Esophagus muscularis mucosa (tissue), 4 donors: Measurements from ENCODE around the gene ASB18. TPM values are rescaled to one million over a fixed set of nuclear protein-coding genes. Genes with fewer than 3 reads are reported as not detected.

Source experiments
- DNase-seq: peaks from one replicate; pipeline ENCODE4 v3.0.0-alpha.2; 2017; ENCODE audit errors: extremely low spot score
- H3K27ac ChIP-seq, 4 donors: fragments of 200-600 bp; sonication (generic); replicated peaks in 1 of 4; 1 replicate in 3 of 4; 2 replicates in 1 of 4; pipeline ENCODE4 v1.5.1; 2016 to 2019; ENCODE audit warnings: mild to moderate bottlenecking in 1 of 4
- H3K27me3 ChIP-seq, 4 donors: fragments of 200-600 bp; sonication (generic); one replicate each; pipeline versions ENCODE4 v1.5.1 to v1.6.0; 2016 to 2019
- H3K36me3 ChIP-seq, 4 donors: fragments of 200-600 bp; sonication (generic); one replicate each; pipeline ENCODE4 v1.5.1; 2016 to 2019
- H3K4me1 ChIP-seq, 4 donors: fragments of 200-600 bp; sonication (generic); one replicate each; pipeline ENCODE4 v1.5.1; 2016 to 2019
- H3K4me3 ChIP-seq, 4 donors: fragments of 200-600 bp; sonication (generic); 1 replicate in 2 of 4; 2 replicates in 2 of 4; pipeline ENCODE4 v1.5.1; 2016 to 2019; ENCODE audit warnings: mild to moderate bottlenecking in 4 of 4, moderate library complexity in 1 of 4
- H3K9me3 ChIP-seq, 4 donors: fragments of 200-600 bp; sonication (generic); 1 replicate in 3 of 4; 2 replicates in 1 of 4; pipeline ENCODE4 v1.5.1; 2016 to 2019
- EP300 ChIP-seq: sonication (generic); formaldehyde crosslinking; IDR thresholded peaks from one replicate; pipeline ENCODE4 v1.6.1; 2017; ENCODE audit warnings: antibody characterized with exemption
- POLR2A ChIP-seq: fragments of 450-650 bp; IDR thresholded peaks from one replicate; pipeline ENCODE4 v1.6.1; 2017; ENCODE audit warnings: antibody characterized with exemption, moderate library complexity, mild to moderate bottlenecking, low read depth
- POLR2AphosphoS5 ChIP-seq, 2 donors: sonication (generic); formaldehyde crosslinking; IDR thresholded peaks; one replicate each; pipeline ENCODE4 v1.6.1; 2017; ENCODE audit warnings: antibody characterized with exemption in 2 of 2
- WGBS: methylation state at CpG from one replicate; pipeline ENCODE4 v1.1.5; 2018; 5-methylcytosine and 5-hydroxymethylcytosine counted together
- intact Hi-C: fragments of 100-400 bp; cut with DNase I; formaldehyde crosslinking; loops from one replicate; pipeline ENCODE4 v1.15.1; 2023
- total RNA-seq, 4 donors: library from RNA; depleted of rRNA; stranded (reverse); fragments of >200 nt; gene quantifications; one replicate each; pipeline versions ENCODE4 v1.1.0 to v1.2.1, GENCODE V29; 2016
- TF ChIP-seq, protein P1 (sequence below), 3 experiments: fragments of 200-600 bp in 2 of 3; fragments of 450-650 bp in 1 of 3; sonication (generic) in 2 of 3; IDR thresholded peaks; one replicate each; pipeline ENCODE4 v1.5.1; 2017 to 2019; ENCODE audit warnings: antibody characterized with exemption in 3 of 3, mild to moderate bottlenecking in 2 of 3, moderate library complexity in 1 of 3

The ASB18 gene
- total RNA-seq, 4 donors from 2014 or later = not detected

DNA sequence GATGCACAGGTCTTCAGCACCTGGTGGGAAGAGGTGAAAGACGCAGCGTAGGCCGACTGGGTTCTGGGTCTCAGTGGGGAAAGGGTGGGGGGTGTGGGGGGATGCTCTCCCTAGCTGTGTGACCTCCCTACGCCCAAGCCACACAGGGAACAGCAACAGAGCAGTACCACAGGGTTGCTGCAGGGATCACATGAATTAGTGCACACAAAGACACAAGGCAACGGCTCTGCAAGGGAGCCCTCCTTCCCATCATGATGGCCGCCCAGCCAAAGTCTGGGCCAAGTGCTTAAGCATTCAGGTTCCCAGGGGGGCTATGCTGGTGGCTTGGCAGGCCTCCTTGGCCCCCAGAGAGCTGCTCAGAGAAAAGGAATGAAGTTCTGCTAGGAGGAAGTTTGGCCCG lies 67.8 kb downstream of the ASB18 start:
- no peak for TF ChIP-seq EP300
- no peak for TF ChIP-seq POLR2AphosphoS5 (IDR thresholded peaks at IDR 0.05)
- TF ChIP-seq POLR2A = no peak
- TF ChIP-seq, protein P1, sequence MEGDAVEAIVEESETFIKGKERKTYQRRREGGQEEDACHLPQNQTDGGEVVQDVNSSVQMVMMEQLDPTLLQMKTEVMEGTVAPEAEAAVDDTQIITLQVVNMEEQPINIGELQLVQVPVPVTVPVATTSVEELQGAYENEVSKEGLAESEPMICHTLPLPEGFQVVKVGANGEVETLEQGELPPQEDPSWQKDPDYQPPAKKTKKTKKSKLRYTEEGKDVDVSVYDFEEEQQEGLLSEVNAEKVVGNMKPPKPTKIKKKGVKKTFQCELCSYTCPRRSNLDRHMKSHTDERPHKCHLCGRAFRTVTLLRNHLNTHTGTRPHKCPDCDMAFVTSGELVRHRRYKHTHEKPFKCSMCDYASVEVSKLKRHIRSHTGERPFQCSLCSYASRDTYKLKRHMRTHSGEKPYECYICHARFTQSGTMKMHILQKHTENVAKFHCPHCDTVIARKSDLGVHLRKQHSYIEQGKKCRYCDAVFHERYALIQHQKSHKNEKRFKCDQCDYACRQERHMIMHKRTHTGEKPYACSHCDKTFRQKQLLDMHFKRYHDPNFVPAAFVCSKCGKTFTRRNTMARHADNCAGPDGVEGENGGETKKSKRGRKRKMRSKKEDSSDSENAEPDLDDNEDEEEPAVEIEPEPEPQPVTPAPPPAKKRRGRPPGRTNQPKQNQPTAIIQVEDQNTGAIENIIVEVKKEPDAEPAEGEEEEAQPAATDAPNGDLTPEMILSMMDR (IDR thresholded peaks at IDR 0.05) = no peak
- Histone ChIP-seq H3K9me3 (no peaks in the 10 kb centered on the region), H3K36me3 (peaks cover 0 to 6% (median 0%) of the 10 kb centered on the region in 4 donors), H3K27ac (no peak overlapping the region), H3K4me1 (no peaks in the 10 kb centered on the region), H3K27me3 (no peaks in the 10 kb centered on the region), H3K4me3 (no peak overlapping the region)
- intact Hi-C loops = no loop called here
- no peak for DNase-seq
- 80% methylated on average over 7 of the region's 7 CpGs for WGBS

DNA sequence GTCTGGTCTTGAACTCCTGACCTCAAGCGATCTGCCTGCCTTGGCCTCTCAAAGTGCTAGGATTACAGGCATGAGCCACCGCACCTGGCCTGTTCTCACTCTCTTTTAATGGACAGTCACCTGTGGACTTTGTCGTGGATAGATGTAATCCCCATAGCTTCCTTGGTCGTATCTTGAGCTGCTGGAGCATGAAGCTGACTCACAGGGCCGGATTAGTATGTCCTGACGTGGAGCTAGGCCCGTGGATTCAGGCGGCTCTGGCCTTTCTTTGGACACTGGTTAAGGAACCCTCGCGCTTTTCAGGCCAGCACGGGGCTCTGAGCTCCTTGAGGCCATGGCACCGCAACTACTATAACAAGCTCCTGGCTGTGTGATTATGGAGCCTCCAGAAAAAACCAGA lies 68.5 kb downstream of the ASB18 start:
- intact Hi-C loops = no loop called here
- DNase-seq = no peak
- Histone ChIP-seq H3K4me3 (no peak overlapping the region), H3K4me1 (no peaks in the 10 kb centered on the region), H3K36me3 (peaks cover 0 to 6% (median 0%) of the 10 kb centered on the region in 4 donors), H3K9me3 (no peaks in the 10 kb centered on the region), H3K27me3 (no peaks in the 10 kb centered on the region), H3K27ac (no peak overlapping the region)
- no peak for TF ChIP-seq POLR2AphosphoS5 (IDR thresholded peaks at IDR 0.05)
- TF ChIP-seq POLR2A = no peak
- TF ChIP-seq, protein P1 (IDR thresholded peaks at IDR 0.05) = no peak
- no peak for TF ChIP-seq EP300
- WGBS = 94% methylated on average over 12 of the region's 12 CpGs

DNA sequence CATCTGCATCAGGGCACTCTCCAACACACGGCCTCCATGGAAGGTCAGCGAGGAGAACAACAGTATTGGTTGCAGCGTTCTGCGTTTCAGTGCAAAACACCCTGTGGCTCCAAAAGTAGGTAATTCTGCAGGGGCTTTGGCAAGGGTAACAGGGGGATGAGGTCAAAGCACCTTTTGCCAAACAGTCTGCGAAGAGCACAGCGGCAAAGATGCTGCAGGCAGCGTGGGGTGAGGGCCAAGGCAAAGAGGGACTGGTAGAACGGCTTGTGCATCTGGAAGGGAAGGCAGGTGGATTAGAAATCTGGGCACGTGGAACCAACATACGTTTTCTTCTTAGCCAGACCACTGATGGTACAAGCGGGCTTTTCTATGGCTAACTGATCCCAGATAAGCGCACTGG lies 69.4 kb downstream of the ASB18 start:
- Histone ChIP-seq H3K4me1 (no peaks in the 10 kb centered on the region), H3K27me3 (no peaks in the 10 kb centered on the region), H3K4me3 (no peak overlapping the region), H3K36me3 (peaks cover 0 to 6% (median 0%) of the 10 kb centered on the region in 4 donors), H3K9me3 (no peaks in the 10 kb centered on the region), H3K27ac (no peak overlapping the region)
- intact Hi-C loops = no loop called here
- TF ChIP-seq EP300 = no peak
- no peak for TF ChIP-seq POLR2A
- TF ChIP-seq POLR2AphosphoS5 (IDR thresholded peaks at IDR 0.05) = no peak
- TF ChIP-seq, protein P1 (IDR thresholded peaks at IDR 0.05) = no peak
- 86% methylated on average over 12 of the region's 12 CpGs for WGBS
- no peak for DNase-seq

DNA sequence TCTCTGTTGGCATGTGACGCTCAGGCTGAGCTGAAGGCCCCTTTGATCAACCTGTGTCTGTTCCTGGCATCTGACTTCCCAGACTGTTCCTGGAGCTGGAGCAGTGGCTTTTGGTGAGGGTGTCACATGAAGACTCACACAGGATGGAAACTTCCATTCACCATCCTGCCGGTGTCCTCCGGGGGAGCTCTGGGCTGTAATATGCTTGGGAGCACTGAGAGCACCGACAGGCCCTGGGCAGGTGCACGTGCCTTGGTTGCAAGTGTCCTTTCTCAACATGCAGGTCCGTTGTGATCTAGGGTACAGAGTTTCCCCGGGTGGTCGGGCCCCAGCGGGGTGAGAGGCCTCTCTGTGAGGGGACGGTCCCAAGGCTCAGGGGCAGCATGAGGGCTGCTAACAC lies 71.2 kb downstream of the ASB18 start:
- Histone ChIP-seq H3K9me3 (no peaks in the 10 kb centered on the region), H3K27me3 (peaks cover 0 to 5% (median 0%) of the 10 kb centered on the region in 4 donors), H3K4me1 (no peaks in the 10 kb centered on the region), H3K4me3 (no peak overlapping the region), H3K27ac (no peak overlapping the region), H3K36me3 (peaks cover 0 to 6% (median 0%) of the 10 kb centered on the region in 4 donors)
- TF ChIP-seq POLR2AphosphoS5 (IDR thresholded peaks at IDR 0.05) = no peak
- intact Hi-C loops = no loop called here
- WGBS = 84% methylated on average over 10 of the region's 10 CpGs
- DNase-seq = no peak

DNA sequence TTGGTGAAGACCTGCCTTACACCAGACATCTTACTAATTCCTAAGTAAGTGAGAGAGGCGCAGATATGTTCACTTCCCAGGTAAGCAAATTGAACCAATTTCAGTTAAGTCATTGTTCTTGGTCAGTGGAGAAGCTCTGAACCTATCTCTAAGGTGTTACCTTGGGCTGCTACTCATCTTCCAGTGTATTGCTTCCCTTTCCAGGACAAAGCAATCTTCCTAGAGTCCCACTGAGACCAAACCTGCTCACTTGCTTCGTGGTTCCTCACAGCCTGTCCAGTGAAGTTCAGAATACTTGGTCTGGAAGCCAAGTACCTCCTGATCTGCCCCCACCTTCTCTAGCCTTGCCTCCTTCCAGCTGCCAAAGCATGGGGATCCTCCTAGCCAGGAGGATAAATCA lies 73.5 kb downstream of the ASB18 start:
- Histone ChIP-seq H3K9me3 (no peaks in the 10 kb centered on the region), H3K27ac (no peak overlapping the region), H3K27me3 (peaks cover 0 to 15% (median 0%) of the 10 kb centered on the region in 4 donors), H3K4me3 (no peak overlapping the region), H3K36me3 (peaks cover 0 to 6% (median 0%) of the 10 kb centered on the region in 4 donors), H3K4me1 (no peaks in the 10 kb centered on the region)
- DNase-seq = no peak
- intact Hi-C loops = no loop called here
- WGBS = 100% methylated on average over 2 of the region's 2 CpGs
- TF ChIP-seq, protein P1 (IDR thresholded peaks at IDR 0.05) = no peak
- TF ChIP-seq POLR2AphosphoS5 (IDR thresholded peaks at IDR 0.05) (no peak), POLR2A (no peak), EP300 (no peak)
